HG03095 (cell line): ENCODE data around the gene MRRF.
"Not testable (repeated sequence)": the region's sequence is repeated elsewhere in the genome, so short reads cannot be mapped to it uniquely, and the experiment has no call there.

Source experiments
- ATAC-seq: cut with Tn5 transposase; IDR thresholded peaks from one replicate; pipeline ENCODE4 v1.9.1; 2021; ENCODE audit warnings: moderate library complexity; ENCODE audit not compliant: unreplicated experiment

MRRF gene

DNA sequence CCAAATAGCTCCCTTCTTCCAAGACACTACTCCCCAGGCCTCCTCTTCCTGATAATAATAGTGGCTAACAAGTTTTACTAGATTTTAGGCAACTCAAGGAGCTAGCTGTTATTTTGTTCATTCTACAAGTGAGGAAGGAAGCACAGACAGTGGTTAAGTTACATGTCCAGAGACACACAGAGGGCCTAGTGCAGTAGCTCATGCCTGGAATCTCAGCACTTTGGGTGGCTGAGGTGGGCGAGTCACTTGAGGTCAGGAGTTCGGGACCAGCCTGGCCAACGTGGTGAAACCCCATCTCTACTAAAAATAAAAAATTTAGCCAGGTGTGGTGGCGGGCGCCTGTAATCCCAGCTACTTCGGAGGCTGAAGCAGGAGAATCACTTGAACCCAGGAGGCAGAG lies 65.8 kb downstream of the MRRF start:
- ATAC-seq: not testable (repeated sequence)

DNA sequence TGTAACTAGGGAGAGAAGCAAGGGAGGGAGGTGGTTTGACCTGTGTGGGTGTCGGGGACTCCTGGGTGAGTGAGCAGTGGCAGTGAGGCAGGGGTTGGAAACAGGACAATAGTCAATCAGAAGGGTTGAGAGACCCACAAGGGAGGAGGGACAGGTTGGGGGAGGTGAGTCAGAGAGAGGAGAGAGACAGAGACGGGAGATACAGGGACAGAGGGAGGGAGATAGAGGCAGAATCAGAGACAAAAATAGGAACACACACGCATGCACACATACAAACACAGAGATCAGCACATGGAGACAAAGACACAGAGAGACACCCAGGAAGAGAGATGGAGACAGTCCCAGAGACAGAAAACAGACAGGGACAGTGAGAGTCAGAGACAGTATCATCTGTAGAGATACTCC lies 66.8 kb downstream of the MRRF start:
- no peak for ATAC-seq

DNA sequence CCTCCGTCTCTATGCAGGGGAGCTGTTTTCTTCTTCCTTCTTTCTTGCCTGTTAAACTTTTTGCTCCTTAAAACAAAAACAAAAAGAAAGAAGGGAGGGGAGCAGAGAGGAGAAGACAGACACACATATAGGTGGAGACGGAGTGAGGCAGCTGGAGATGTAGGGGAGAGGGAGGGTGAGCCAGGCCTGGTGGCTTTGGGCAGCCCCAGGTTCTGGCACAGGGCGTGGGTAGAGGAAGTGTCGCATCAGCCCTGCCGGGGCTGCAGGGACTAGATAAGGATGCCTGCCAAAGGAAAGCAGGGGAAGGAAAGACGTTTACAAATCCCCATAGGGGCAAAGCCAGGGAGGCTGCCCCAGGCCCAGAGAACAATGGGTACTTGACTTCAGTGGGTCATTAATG lies 67.4 kb downstream of the MRRF start:
- no peak for ATAC-seq

DNA sequence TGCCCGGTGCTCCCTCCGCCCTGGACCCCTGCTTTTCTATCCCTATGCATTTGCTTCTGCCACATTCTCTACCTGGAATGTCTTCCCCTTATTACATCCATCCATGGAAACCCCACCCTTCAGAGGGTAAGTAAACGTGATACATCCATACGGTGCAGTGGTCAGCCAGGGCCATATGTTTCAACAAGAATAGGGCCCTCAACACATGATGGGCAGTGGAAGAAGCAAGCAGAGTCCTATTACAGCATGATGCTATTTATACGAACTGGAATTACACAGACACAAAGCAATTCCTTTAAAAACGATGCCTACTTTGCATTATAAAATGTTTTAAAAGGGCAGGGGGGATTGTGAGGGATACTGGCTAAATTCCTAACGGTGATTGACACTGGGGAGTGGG lies 68.0 kb downstream of the MRRF start:
- ATAC-seq: no peak

DNA sequence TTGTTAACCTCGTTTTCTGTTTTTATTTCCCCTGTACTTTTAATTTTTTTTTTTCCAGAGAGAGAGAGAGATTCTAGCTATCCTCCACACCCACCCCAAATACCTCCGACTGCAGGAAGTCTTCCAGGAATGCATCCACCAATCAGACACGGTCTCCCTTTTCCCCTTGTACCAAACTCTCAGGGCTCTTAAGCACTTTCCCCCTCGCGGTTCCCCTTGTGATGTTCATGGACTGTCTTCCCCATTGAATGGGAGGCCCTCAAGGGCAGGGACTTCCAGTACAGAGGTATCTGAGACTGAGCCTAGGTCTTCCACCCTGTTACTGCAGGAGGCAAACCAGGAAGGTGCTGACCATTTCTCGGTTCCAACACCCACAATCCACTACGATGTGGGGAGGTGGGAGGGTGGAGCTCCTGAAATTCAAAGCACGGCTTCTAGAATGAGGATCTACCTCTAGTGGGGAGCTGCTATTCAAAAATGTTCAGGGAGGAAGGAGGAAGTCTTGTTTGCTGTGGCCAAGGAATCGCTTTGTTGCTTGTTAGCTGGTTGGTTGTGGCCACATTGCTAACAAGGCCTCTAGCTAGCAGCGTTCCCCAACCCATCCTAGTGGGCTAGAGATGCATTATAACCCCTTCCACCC lies 68.6 kb downstream of the MRRF start:
- ATAC-seq: no peak

DNA sequence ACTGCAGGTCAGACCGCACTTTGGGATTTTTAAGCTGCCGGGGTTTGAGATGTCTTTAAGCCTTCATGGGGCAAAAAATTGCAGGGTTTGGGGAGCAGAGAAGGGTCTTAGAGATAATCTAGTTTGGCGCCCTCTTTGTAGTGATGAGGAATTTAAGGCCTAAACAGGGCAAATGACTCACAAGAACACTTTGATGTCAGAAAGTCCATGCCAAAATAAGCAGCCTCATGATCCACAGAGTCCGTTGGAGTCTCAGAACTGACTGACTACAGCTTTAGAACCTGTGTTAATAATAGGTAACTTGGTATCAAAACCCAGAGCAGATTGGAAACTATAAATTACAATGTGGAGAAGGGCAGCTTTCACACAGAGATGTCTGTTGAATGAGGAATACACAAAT lies 70.2 kb downstream of the MRRF start:
- no peak for ATAC-seq

DNA sequence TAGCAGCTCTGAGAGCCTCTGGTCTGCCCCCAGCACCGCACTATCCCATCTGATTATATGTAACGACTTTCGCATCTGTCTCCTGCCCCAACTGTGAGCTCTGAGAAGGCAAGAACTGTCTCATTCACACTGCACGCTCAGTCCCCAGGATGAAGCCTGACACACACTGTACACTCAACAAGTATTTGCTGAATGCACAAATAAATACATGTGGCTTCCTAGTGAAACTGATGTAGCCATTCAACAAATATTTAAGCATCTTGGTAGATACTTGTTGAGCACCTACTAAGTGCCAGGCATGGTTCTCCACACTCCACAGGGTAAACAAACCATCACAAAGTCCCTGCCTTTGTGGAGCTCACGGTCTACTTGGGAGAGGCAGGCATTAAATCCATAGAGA lies 71.5 kb downstream of the MRRF start:
- no peak for ATAC-seq

DNA sequence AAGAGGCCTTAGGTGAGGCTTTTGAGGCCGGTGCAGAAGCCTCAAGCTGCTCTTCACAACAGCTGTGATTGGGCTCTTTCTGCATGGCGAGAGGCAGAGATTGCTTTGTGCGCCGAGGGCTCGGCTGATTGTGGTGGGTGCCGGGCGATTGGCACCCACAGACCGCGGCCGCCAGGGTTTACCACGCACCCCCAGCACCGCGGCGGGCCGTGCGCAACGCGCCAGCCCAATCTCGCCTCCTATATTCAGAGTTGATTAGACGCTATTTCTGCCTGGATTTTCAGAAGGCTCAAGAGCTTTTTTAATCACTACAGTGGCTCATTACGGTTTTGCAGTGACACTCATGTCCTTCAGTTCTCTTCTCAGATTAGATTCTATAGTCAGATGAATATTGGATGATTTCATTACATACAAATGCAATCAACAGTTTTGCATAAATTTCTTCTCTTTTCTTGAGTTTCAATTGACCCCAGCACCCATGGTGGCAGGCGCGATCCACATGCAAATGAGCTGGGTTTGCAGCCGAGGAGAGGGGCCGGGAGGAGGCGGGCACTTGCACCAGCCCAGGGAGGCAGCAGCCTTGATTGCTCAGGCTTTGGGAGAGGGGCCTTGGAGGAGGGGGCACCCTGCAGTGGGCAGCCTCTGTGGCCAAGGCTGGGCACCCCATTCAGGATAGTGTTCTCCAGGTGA lies 72.3 kb downstream of the MRRF start:
- ATAC-seq: no peak

DNA sequence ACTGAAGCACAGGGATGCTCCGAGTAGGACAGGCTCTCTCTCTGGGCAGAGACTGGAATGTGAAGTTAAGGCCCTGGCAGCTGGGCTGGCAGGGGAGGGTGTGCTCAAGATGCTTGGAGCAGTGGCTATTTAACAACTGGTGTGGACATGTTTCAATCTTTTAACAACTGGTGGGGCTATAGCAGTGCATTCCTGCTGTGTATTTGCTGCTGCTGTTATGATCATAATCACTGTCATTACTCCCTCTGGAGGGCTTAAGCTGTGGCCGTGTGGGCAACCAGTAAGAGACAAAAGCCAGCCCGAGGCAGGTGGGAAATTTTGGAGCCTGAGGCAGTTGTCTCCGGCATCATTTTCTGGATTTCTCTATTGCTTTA lies 72.9 kb downstream of the MRRF start:
- no peak for ATAC-seq

DNA sequence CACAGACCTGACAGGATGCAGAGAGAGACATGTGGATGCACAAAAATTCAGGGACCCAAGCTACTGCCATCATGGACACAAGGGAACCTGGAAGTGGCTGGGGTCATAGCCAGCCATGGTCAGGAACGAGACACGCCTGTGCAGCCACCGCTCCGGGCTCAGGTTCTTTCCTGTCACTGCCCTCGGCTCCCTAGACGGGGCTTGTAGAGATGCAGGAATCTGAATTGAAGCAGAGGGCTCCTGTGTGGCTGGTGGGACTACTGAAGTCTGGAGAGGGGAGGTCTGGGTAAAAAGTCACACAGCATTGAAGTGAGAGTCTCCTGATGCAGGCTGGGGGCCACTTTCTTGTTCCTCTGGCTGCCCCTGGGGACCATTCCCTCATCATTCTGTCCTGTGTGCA lies 73.9 kb downstream of the MRRF start:
- ATAC-seq: no peak

DNA sequence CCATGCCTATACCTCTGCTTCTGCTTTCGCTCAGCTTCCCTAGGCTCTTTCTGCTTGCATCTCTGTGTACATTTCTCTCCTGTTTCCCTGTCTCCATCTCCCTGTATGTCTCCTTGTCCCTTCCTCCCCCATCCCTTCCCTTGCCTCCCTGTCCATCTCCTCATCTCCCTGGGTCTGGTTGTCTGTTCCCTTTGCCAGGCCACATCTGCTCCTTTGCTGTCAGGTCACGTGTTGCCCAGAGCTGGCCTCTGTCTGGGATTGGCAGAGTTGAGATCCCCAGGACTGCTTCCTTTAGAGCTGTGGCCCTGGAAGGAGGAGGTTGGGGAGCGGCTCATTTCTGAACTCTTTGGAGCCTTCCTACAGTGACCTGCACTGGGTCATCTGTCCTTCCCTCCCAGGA lies 74.3 kb downstream of the MRRF start:
- ATAC-seq: no peak

DNA sequence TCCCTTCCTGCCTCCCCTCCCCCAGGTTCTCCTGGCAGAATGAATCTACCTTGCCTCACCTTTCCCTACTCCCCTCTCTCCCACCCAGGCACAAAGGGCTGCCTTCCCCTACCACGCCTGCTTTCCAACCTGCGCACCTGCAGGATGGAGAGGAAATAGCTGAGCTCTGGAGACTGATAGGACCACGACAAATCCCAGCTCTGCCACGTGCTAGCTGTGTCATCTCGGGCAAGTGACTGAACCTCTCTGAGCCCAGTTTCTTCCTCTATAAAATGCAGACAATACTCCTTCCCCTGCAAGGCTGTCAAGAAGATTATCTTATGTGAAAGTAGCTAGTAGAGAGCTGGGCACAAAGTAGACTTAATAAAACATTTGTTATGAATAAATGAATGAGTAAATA lies 74.9 kb downstream of the MRRF start:
- ATAC-seq: no peak

DNA sequence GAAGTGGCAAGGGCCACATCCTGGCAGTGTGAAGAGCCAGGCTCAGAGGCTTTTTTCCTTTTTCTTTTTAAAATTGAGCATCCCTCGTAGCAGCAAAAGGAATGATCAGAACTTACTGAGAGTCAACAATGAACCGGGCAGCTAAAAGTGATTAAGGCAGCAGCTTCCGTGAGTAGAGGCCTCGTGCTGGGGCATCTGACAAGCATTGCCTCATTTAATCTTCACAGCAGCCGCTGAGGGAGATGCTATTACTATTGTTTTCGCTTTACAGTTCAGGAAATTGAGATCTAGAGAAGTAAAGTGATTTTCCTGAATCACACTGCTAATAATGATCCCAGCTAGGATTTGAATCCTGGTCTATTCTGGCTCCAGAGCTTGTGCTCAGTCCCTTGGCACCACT lies 75.5 kb downstream of the MRRF start:
- no peak for ATAC-seq

DNA sequence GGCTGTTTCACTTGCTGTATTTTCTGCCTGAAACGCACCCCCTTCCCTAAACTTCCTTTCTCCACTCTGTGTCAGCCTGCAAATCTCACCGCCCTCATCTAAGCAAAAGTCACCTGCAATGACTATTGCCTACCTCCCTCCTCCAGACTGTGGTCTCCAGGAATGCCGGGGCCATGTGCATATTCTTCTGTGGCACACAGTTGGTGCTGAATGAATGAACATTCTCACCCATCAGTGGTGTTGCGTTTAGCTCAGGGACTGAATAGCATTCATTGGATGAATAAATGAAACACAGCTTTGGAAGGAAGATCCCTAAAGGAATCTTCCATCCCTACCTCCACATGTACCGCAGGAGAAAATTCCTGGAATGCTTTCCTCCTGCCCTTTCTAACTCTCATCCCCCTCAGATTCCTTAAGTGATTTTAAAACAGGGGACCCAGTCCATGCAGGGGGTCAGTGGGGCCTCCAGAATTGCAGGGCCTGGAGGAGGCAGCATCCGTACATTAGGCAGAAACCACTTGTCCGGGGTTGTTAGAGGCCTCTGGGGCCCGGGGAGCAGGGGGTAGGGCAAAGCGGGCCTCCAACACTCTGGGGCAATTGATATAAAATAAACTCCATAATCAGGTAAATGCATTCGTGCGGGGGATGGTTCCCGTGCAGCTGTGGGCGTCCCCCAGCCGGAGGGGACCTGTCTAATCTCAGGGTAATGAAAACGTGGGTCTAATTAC lies 77.8 kb downstream of the MRRF start:
- ATAC-seq: no peak

DNA sequence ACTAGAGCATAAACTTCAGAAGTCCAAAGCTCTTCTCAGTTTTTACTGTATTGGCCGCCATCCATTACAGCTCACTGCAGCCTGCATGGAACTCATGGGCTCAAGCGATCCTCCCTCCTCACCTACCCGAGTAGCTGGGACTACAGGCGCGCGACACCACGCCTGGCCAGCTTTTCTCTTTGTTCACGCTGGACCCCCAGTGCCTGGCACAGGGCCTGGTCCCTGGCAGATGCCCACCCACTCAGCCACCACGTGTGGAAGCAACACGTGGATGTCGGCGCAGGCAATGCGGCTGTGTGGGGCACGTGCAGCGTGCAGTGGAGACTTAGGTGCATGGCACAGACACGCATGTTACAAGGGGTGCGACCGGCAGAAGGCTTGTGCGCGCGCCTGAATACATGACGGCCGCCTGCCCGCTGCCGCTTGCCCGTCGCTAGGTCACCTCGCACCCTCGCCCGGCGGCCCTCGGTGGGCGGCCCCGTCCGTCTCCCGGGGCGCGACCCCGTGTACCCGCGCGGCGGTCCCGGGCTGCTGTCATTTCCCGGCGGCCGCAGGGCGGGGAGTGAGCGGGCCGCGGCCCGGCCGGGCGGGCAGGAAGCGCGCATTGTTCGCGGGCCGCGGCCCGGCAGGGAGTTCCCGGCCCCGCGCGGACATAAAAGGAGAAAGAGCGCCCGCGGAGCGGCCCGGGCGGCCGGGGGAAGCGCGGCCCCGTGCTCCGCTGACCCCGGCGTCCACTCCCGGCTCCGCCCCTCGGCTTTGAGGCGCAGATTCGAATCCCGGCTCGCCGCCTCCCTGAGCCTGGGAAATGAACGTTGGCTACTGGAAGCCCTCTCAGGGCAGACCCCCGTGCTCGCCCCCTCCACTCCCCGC lies 82.0 kb downstream of the MRRF start:
- no peak for ATAC-seq

DNA sequence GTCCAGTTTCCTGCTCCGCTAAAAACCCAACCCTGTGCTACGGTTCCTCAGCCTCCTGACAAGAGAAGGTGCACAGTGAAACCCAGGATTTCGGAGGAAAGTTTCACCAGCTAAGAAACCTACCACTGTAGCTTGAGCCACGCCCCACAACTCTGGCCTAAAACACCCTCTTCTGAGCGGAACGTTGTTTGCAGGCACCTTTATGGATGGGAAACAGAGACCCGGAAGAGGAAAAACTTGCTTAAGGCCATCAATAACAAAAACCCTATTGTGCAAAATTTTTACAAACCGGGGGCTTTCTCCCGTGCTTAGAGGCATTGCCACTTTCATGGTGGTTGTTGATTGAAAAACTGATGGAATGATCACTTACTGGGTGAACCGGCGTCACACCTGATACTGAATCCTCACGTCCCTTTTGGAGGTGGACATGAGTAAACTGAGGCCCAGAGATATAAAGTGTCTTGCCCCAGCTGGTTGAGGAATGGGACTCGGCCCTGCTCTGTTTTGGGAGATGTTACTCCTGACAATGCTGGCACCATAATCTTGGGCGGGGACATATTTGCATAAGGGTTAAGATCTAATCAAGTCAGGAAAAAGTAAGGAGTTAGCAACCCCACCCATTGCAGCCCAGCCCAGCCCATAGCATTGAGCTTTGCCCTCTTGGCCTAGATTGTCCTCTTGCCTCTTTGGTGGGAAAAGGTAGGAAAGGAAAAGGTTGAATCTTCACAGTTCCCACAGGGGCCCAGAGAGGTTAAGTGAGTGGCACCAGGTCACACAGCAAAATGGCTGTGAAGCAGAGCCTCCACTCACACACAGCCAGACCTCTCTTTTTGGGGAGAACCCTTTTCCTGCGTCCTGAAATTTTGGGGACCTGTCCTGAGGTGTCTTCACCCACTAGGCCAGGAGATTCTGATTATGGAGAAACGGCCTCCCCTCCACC lies 82.9 kb downstream of the MRRF start:
- ATAC-seq: no peak

DNA sequence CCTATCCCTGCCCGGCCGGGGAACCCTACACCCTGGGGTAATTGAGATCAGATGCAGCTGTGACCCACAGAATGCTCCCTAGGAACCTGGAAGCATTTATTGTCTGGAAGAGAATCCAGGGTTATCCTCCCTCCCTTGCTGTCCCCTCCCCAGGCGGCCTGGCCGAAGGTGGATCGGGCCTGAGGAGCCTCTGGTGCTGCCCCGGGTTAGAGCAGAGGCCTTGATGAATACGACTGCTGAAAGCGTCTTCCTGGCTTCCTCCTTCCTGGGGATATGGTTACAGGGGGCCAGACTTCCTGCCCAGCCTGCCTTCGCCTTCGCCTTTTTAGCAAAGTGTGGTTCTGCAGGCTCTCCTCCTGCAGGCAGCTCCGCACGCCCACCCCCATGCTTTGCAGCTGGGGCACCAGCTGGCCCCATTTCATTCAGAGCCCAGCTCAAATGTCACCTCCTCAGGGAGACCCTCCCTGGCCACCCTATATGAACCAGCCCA lies 83.7 kb downstream of the MRRF start:
- no peak for ATAC-seq

DNA sequence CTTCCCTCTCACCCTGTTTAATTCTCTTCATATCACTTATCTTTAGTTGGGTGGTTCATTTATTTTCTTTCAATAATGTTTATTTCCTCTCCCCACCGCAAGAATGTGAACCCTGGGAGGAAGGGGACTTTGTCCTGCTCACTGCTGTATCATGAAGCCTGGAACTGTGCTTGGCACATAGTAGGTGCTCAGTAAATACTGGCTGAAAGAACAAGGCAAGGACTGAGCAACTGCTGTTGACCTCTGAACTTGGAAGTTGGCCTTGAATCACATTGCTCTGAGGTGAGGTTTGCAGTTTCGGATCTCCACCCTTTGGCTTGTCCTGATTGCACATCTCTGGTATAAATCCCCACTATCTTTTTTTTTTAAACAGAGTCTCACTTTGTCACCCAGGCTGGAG lies 84.1 kb downstream of the MRRF start:
- no peak for ATAC-seq

DNA sequence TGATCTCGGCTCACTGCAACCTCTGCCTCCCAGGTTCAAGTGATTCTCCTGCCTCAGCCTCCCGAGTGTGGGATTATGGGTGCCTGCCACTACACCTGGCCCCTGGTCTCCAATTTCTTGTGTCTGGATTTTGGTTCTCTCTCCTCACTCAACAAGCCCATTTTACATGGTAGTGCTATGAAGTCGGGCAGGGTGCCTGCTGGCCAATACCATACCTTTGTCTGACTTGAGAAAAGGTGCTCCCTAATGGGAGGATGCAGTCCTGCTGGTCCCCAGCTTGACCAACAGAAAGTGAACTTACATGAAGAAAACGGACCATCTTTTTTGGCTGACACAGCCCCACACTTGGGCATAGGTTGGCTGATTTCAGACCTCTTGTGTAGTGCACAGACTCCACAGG lies 84.5 kb downstream of the MRRF start:
- ATAC-seq: no peak
